ENCODE results near the gene TMEM120A. TPM values are rescaled to one million over a fixed set of nuclear protein-coding genes. Genes with fewer than 3 reads are reported as not detected.
"Not testable (repeated sequence)": the region's sequence is repeated elsewhere in the genome, so short reads cannot be mapped to it uniquely, and the experiment has no call there.

Gene TMEM120A
- total and polyA plus RNA-seq, 10 of the 15 experiments (the other 5 are each of a cell fraction or from before 2014, with no cell fraction given) = 0.43 to 86.6 (median 18.5) TPM

GRCh38 chr7:76029682-76030081 lies 35.3 kb upstream of the TMEM120A start:
- H3K4me2 ChIP-seq (ENCODE audit: control insufficient read depth, insufficient read depth); H3K4me3 ChIP-seq; SMC1A ChIA-PET (ENCODE audit: uncharacterized antibody, unreplicated experiment); H3K79me2 ChIP-seq (ENCODE audit: control insufficient read depth, insufficient read depth, low read length); H3K36me3 ChIP-seq (ENCODE audit: control insufficient read depth in 2 of 2, insufficient read depth in 2 of 2, low read length in 1 of 2); POLR2A ChIA-PET; H3K27ac ChIP-seq (ENCODE audit: control insufficient read depth, insufficient read depth); H3K27me3 ChIP-seq (replicated peaks in 1 of 2; ENCODE audit: control insufficient read depth in 2 of 2, insufficient read depth in 2 of 2, low read length in 1 of 2); H3K9me3 ChIP-seq (replicated peaks; ENCODE audit: control insufficient read depth, insufficient read depth, low read length); ATAC-seq; H3K4me1 ChIP-seq (ENCODE audit: control insufficient read depth, insufficient read depth, low read length); DNase-seq (ENCODE audit: low read depth, low spot score); FAIRE-seq; H3K9ac ChIP-seq (ENCODE audit: control insufficient read depth, insufficient read depth, low read length); intact Hi-C loops (cut with micrococcal nuclease; ENCODE audit: unreplicated experiment); RAD21 ChIA-PET (ENCODE audit: unreplicated experiment); BruUV-seq (replicated peaks); H2AFZ ChIP-seq (ENCODE audit: control insufficient read depth, low read depth, low read length); H4K20me1 ChIP-seq (ENCODE audit: control insufficient read depth, insufficient read depth): not testable (repeated sequence)
- CTCF ChIA-PET = interaction anchor here (1.2 kb wide), 1 partner anchor 9 kb away, joined by 6 read pairs; no protein-coding TSS in a partner anchor
- in situ Hi-C loops (cut with MboI) = loop anchor here (25.0 kb wide), 1 partner anchor 967 kb away; the partner anchor contains the start of gene RCC1L
- WGBS (ENCODE audit: insufficient coverage, insufficient replicate concordance, low lambda C conversion rate, missing lambda C conversion rate) = 93% methylated on average over 7 of the region's 7 CpGs

GRCh38 chr7:76023002-76023401 lies 28.6 kb upstream of the TMEM120A start:
- WGBS (ENCODE audit: insufficient coverage, insufficient replicate concordance, low lambda C conversion rate, missing lambda C conversion rate) = 57% methylated on average over 4 of the region's 4 CpGs
- no TSS peak for BruUV-seq (replicated peaks)
- Histone ChIP-seq H4K20me1 (ENCODE audit: control insufficient read depth, insufficient read depth) (no peaks in the 10 kb centered on the region), H3K36me3 (ENCODE audit: control insufficient read depth in 2 of 2, insufficient read depth in 2 of 2, low read length in 1 of 2) (peaks cover 0 to 6% of the 10 kb centered on the region in 2 experiments; a peak in 2 of 4 replicates), H3K27ac (ENCODE audit: control insufficient read depth, insufficient read depth) (no peak overlapping the region), H3K79me2 (ENCODE audit: control insufficient read depth, insufficient read depth, low read length) (no peaks in the 10 kb centered on the region), H2AFZ (ENCODE audit: control insufficient read depth, low read depth, low read length) (no peak overlapping the region; the same call in none of the 2 replicates), H3K27me3 (replicated peaks in 1 of 2; ENCODE audit: control insufficient read depth in 2 of 2, insufficient read depth in 2 of 2, low read length in 1 of 2) (no peaks in the 10 kb centered on the region), H3K9me3 (replicated peaks; ENCODE audit: control insufficient read depth, insufficient read depth, low read length) (no peaks in the 10 kb centered on the region), H3K4me3 (no peak overlapping the region), H3K4me1 (ENCODE audit: control insufficient read depth, insufficient read depth, low read length) (peaks cover 10% of the 10 kb centered on the region; the same call in 1 of the 2 replicates), H3K9ac (ENCODE audit: control insufficient read depth, insufficient read depth, low read length) (no peak overlapping the region), H3K4me2 (ENCODE audit: control insufficient read depth, insufficient read depth) (no peak overlapping the region)
- no peak; the same call in 2 of the 3 replicates for ATAC-seq
- RAD21 ChIA-PET (ENCODE audit: unreplicated experiment) = interaction anchor here (6.4 kb wide), 1 partner anchor 158 kb away, joined by 115 read pairs; no protein-coding TSS in a partner anchor
- intact Hi-C loops (cut with micrococcal nuclease; ENCODE audit: unreplicated experiment) = loop anchor here (5.0 kb wide), 1 partner anchor 106 kb away; the partner anchor contains the start of gene POR
- SMC1A ChIA-PET (ENCODE audit: uncharacterized antibody, unreplicated experiment) = interaction anchor here (0.6 to 2.5 kb wide), 4 partner anchors 156 to 247 kb away, joined by 3 to 9 read pairs (median 4); no protein-coding TSS in a partner anchor
- in situ Hi-C loops (cut with MboI) = loop anchor here (5.0 kb wide), 1 partner anchor 156 kb away; no protein-coding TSS in a partner anchor
- DNase-seq (ENCODE audit: low read depth, low spot score) = no peak
- FAIRE-seq = no peak
- POLR2A ChIA-PET = interaction anchor here (0.5 to 1.3 kb wide), 2 partner anchors 13 to 103 kb away, joined by 3 to 5 read pairs; no protein-coding TSS in a partner anchor
- no peak for TF ChIP-seq CREM (IDR thresholded peaks at IDR 0.05; ENCODE audit: low read depth)
- TF ChIP-seq STAT3 (IDR thresholded peaks at IDR 0.05; ENCODE audit: low read depth, low read length) = no peak
- no peak for TF ChIP-seq SMAD5 (IDR thresholded peaks at IDR 0.05; ENCODE audit: low read depth)
- TF ChIP-seq MTA3 (IDR thresholded peaks at IDR 0.05; ENCODE audit: borderline replicate concordance, low read length) = no peak
- CTCF ChIA-PET = interaction anchor here (1.0 to 7.7 kb wide), 2 partner anchors 155 to 161 kb away, joined by 3 to 247 read pairs; no protein-coding TSS in a partner anchor

All from GM12878 (cell line).